WTC11 (cell line): ENCODE results near the gene VSX2. TPM values are rescaled to one million over a fixed set of nuclear protein-coding genes. Genes with fewer than 3 reads are reported as not detected.

Experiments used
- ATAC-seq: fragments of 200-7000 bp; cut with Tn5 transposase; 2 replicates; pipeline ENCODE4 v1.10.0; 2021; ENCODE audit warnings: mild to moderate bottlenecking, moderate library complexity
- Bru-seq: library from RNA; stranded (reverse); fragments of 400-500 nt; gene quantifications from one replicate; lab custom pipeline; 2021; lab: Mats Ljungman, UMichigan
- CTCF ChIA-PET: fragments of 300-600 bp; sonication (Branson Sonifier 250); formaldehyde crosslinking; loops from one replicate; lab custom pipeline; 2021; ENCODE audit warnings: antibody characterized with exemption; lab: Charles Lee
- POLR2A ChIA-PET: fragments of 350-600 bp; sonication (Branson Sonifier 250); formaldehyde crosslinking; loops from one replicate; lab custom pipeline; 2021; ENCODE audit warnings: antibody characterized with exemption; lab: Charles Lee
- DNase-seq: peaks from one replicate; pipeline ENCODE4 v3.0.0; 2021; ENCODE audit warnings: low spot score
- H3K27ac Mint-ChIP-seq: 2 replicates; pipeline ENCODE4 v1.8.0; 2021; ENCODE audit warnings: mixed read lengths
- H3K27me3 Mint-ChIP-seq: 2 replicates; pipeline ENCODE4 v1.8.0; 2021; ENCODE audit warnings: low read depth, mild to moderate bottlenecking, moderate library complexity, mixed read lengths
- H3K36me3 Mint-ChIP-seq: 2 replicates; pipeline ENCODE4 v1.8.0; 2021; ENCODE audit warnings: mixed read lengths
- H3K4me1 Mint-ChIP-seq: 2 replicates; pipeline ENCODE4 v1.8.0; 2022; ENCODE audit warnings: mixed read lengths
- H3K4me3 Mint-ChIP-seq: 2 replicates; pipeline ENCODE4 v1.8.0; 2021; ENCODE audit warnings: mild to moderate bottlenecking, moderate library complexity, mixed read lengths
- H3K9me3 Mint-ChIP-seq: 2 replicates; pipeline ENCODE4 v1.8.0; 2021; ENCODE audit warnings: mixed read lengths
- ATF1 ChIP-seq: sonication (generic); formaldehyde crosslinking; IDR thresholded peaks from 2 replicates; pipeline ENCODE4 v1.8.1; 2023; ENCODE audit warnings: mild to moderate bottlenecking, moderate library complexity, missing genetic modification reagents
- CBFB ChIP-seq: sonication (generic); formaldehyde crosslinking; IDR thresholded peaks from 2 replicates; pipeline ENCODE4 v1.8.1; 2022; ENCODE audit warnings: mild to moderate bottlenecking, low read depth, missing genetic modification reagents
- FOXK1 ChIP-seq: sonication (generic); formaldehyde crosslinking; IDR thresholded peaks from 2 replicates; pipeline ENCODE4 v1.8.0; 2022; ENCODE audit warnings: mild to moderate bottlenecking, moderate library complexity, missing genetic modification reagents
- IRF2 ChIP-seq: sonication (generic); formaldehyde crosslinking; IDR thresholded peaks from 2 replicates; pipeline ENCODE4 v1.8.0; 2022; ENCODE audit warnings: low read depth, missing genetic modification reagents, borderline replicate concordance
- JAZF1 ChIP-seq: fragments of 250-450 bp; sonication (Bioruptor Pico); IDR thresholded peaks from 2 replicates; pipeline ENCODE4 v1.9.0; 2021; ENCODE audit warnings: moderate library complexity, mild to moderate bottlenecking, inconsistent platforms
- NFYB ChIP-seq: sonication (generic); formaldehyde crosslinking; conservative IDR thresholded peaks from 2 replicates; pipeline ENCODE4 v1.8.0; 2022; ENCODE audit warnings: low read depth, missing genetic modification reagents
- SMAD3 ChIP-seq: sonication (generic); formaldehyde crosslinking; IDR thresholded peaks from 2 replicates; pipeline ENCODE4 v1.8.0; 2022; ENCODE audit warnings: missing genetic modification reagents, mild to moderate bottlenecking, borderline replicate concordance
- SOX15 ChIP-seq: fragments of 250-450 bp; sonication (Bioruptor Pico); IDR thresholded peaks from 2 replicates; pipeline ENCODE4 v1.9.0; 2021; ENCODE audit warnings: mild to moderate bottlenecking
- ZNF121 ChIP-seq: sonication (generic); formaldehyde crosslinking; IDR thresholded peaks from 2 replicates; pipeline ENCODE4 v1.8.0; 2023; ENCODE audit warnings: missing genetic modification reagents
- ZNF423 ChIP-seq: fragments of 250-450 bp; sonication (Bioruptor Pico); IDR thresholded peaks from 2 replicates; pipeline ENCODE4 v2.1.2; 2022; ENCODE audit warnings: mild to moderate bottlenecking, moderate library complexity
- long read RNA-seq, 3 experiments: library from RNA in 1 of 3; library from capped mRNA in 1 of 3; library from polyadenylated mRNA in 1 of 3; unstranded in 2 of 3; stranded (forward) in 1 of 3; transcript quantifications; one replicate each; pipeline ENCODE4 v2.0.0, GENCODE V29; 2021
- total RNA-seq: library from RNA; stranded (reverse); gene quantifications from 3 replicates; pipeline ENCODE4 v1.2.3, GENCODE V29; 2021
- TF ChIP-seq, protein P1 (sequence below): fragments of 250-450 bp; sonication (Bioruptor Pico); IDR thresholded peaks from 2 replicates; pipeline ENCODE4 v1.9.0; 2021; ENCODE audit warnings: mild to moderate bottlenecking, borderline replicate concordance
- TF ChIP-seq, protein P2 (sequence below): sonication (generic); formaldehyde crosslinking; IDR thresholded peaks from 2 replicates; pipeline ENCODE4 v1.8.0; 2023; ENCODE audit warnings: missing genetic modification reagents, mild to moderate bottlenecking, borderline replicate concordance

The VSX2 gene
- total RNA-seq (0.11 to 0.16 TPM in 2 of 3 replicates, not detected in the other), Bru-seq, nascent RNA (percentile 6 among the genes with signal in this experiment)
- long read RNA-seq, experiment 1 = 0 reads
- long read RNA-seq, experiment 2 = 0 reads
- long read RNA-seq, experiment 3 = 0 reads

DNA sequence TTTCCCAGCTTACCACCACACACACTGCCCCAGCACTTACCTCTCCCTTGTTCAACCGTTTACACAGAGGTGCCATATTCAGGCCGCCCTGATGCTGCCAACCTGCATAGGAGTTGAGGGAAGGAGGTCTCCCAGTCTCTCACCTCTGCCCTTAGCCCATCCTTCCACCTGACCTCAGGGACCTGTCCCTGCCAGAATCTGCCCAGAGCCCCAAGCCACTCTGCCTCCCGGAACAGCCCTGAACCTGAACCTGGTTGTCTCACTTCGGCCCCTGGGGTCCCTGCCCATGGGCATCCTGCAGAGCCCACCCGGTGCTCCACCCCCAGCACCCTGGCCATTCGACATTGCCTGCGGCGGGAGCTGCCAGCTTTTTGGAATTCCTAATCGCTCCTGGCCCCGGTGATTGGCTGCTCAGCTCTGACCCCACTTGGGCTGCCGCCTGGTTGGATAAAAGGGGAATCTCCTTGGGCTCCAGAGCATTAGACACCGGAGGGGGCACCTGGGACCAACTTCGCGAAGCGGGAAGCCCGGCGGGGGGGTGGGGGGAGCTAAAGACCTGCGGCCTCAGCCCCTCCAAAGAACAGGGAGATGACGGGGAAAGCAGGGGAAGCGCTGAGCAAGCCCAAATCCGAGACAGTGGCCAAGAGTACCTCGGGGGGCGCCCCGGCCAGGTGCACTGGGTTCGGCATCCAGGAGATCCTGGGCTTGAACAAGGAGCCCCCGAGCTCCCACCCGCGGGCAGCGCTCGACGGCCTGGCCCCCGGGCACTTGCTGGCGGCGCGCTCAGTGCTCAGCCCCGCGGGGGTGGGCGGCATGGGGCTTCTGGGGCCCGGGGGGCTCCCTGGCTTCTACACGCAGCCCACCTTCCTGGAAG lies at the start of gene VSX2:
VSX2 (plus strand) TSS at position 476 of the 874 bp plus-strand sequence; CDS start at position 589, 113 bp downstream.
- H3K27ac Mint-ChIP-seq = no peak within 1 kb of the TSS
- DNase-seq = peak; percentile 56
- peak within 1 kb of the TSS; percentile 66 for H3K4me3 Mint-ChIP-seq
- no peak for TF ChIP-seq IRF2
- no peak for TF ChIP-seq ATF1 (CRISPR knock-in tag)
- no peak for TF ChIP-seq JAZF1
- TF ChIP-seq NFYB (CRISPR knock-in tag) = peak; percentile 44; the same call in 1 of the 2 replicates
- TF ChIP-seq, protein P1, sequence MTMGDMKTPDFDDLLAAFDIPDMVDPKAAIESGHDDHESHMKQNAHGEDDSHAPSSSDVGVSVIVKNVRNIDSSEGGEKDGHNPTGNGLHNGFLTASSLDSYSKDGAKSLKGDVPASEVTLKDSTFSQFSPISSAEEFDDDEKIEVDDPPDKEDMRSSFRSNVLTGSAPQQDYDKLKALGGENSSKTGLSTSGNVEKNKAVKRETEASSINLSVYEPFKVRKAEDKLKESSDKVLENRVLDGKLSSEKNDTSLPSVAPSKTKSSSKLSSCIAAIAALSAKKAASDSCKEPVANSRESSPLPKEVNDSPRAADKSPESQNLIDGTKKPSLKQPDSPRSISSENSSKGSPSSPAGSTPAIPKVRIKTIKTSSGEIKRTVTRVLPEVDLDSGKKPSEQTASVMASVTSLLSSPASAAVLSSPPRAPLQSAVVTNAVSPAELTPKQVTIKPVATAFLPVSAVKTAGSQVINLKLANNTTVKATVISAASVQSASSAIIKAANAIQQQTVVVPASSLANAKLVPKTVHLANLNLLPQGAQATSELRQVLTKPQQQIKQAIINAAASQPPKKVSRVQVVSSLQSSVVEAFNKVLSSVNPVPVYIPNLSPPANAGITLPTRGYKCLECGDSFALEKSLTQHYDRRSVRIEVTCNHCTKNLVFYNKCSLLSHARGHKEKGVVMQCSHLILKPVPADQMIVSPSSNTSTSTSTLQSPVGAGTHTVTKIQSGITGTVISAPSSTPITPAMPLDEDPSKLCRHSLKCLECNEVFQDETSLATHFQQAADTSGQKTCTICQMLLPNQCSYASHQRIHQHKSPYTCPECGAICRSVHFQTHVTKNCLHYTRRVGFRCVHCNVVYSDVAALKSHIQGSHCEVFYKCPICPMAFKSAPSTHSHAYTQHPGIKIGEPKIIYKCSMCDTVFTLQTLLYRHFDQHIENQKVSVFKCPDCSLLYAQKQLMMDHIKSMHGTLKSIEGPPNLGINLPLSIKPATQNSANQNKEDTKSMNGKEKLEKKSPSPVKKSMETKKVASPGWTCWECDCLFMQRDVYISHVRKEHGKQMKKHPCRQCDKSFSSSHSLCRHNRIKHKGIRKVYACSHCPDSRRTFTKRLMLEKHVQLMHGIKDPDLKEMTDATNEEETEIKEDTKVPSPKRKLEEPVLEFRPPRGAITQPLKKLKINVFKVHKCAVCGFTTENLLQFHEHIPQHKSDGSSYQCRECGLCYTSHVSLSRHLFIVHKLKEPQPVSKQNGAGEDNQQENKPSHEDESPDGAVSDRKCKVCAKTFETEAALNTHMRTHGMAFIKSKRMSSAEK (CRISPR knock-in tag) = no peak
- peak; percentile 71 for TF ChIP-seq ZNF423 (CRISPR knock-in tag)
- TF ChIP-seq, protein P2, sequence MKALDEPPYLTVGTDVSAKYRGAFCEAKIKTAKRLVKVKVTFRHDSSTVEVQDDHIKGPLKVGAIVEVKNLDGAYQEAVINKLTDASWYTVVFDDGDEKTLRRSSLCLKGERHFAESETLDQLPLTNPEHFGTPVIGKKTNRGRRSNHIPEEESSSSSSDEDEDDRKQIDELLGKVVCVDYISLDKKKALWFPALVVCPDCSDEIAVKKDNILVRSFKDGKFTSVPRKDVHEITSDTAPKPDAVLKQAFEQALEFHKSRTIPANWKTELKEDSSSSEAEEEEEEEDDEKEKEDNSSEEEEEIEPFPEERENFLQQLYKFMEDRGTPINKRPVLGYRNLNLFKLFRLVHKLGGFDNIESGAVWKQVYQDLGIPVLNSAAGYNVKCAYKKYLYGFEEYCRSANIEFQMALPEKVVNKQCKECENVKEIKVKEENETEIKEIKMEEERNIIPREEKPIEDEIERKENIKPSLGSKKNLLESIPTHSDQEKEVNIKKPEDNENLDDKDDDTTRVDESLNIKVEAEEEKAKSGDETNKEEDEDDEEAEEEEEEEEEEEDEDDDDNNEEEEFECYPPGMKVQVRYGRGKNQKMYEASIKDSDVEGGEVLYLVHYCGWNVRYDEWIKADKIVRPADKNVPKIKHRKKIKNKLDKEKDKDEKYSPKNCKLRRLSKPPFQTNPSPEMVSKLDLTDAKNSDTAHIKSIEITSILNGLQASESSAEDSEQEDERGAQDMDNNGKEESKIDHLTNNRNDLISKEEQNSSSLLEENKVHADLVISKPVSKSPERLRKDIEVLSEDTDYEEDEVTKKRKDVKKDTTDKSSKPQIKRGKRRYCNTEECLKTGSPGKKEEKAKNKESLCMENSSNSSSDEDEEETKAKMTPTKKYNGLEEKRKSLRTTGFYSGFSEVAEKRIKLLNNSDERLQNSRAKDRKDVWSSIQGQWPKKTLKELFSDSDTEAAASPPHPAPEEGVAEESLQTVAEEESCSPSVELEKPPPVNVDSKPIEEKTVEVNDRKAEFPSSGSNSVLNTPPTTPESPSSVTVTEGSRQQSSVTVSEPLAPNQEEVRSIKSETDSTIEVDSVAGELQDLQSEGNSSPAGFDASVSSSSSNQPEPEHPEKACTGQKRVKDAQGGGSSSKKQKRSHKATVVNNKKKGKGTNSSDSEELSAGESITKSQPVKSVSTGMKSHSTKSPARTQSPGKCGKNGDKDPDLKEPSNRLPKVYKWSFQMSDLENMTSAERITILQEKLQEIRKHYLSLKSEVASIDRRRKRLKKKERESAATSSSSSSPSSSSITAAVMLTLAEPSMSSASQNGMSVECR (CRISPR knock-in tag) = no peak
- no peak for TF ChIP-seq SOX15 (CRISPR knock-in tag)
- TF ChIP-seq ZNF121 (CRISPR knock-in tag) = no peak
- CTCF ChIA-PET = interaction anchor here (0.7 to 11.1 kb wide), 8 partner anchors 9 to 99 kb away, joined by 3 to 89 read pairs (median 4); no protein-coding TSS in a partner anchor
- peak; percentile 36 for ATAC-seq
- peaks cover 93% of the 10 kb centered on the region for H3K27me3 Mint-ChIP-seq
- no peaks in the 10 kb centered on the region for H3K9me3 Mint-ChIP-seq
- peaks cover 27% of the 10 kb centered on the region for H3K4me1 Mint-ChIP-seq
- POLR2A ChIA-PET = interaction anchor here (0.6 kb wide), 2 partner anchors 14 to 687 kb away, joined by 5 read pairs; no protein-coding TSS in a partner anchor
- H3K36me3 Mint-ChIP-seq = no peaks in the 10 kb centered on the region

DNA sequence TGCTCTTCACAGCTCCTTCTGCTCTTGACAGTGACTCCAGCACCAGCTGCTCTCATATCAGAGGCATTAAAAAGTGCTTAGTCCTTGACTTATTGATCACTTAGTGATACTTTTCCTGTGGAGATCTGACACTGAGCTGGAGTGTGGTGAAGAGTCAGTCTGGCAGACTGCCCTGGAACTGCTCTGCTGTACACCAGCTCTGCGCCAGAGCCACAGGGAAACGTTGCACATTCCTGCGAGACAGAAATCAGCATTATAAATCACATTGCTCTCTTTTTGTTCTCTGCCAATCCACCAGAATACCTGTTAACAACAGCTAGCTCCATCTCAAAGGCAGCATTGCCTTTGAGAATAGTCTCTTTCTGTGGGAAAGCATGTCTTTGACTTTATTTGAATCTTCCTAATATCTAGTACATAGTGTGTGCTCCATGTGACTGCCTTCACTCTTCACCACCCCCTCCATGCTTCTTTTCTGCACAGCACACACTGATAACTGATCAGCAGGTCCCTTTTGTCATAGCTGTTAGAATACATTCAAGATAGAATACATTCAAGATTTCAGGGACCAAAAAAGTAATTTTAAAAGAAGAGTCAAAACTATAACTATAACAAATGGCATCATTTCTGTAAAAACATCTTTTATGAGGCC lies 48.2 kb upstream of the VSX2 start:
- TF ChIP-seq CBFB (CRISPR knock-in tag) (no peak), SMAD3 (CRISPR knock-in tag) (no peak), FOXK1 (CRISPR knock-in tag) (no peak)
- TF ChIP-seq, protein P2 (CRISPR knock-in tag) = no peak
- ATAC-seq (no peak), DNase-seq (no peak)
- Mint-ChIP-seq H3K4me1 (no peaks in the 10 kb centered on the region), H3K27me3 (no peaks in the 10 kb centered on the region), H3K9me3 (no peaks in the 10 kb centered on the region), H3K27ac (no peak overlapping the region), H3K4me3 (no peak overlapping the region), H3K36me3 (no peaks in the 10 kb centered on the region)
- ChIA-PET CTCF (interaction anchor here (0.6 to 1.3 kb wide), 2 partner anchors 60 to 66 kb away, joined by 3 to 5 read pairs; no protein-coding TSS in a partner anchor), POLR2A (no interaction called here)
